AG10803 (cell line): ENCODE measurements around the gene EXOC7.

Experiments
- DNase-seq: peaks from one replicate; pipeline ENCODE4 v3.0.0; 2010; ENCODE audit warnings: low read depth
- H3K4me3 ChIP-seq: 2 replicates; pipeline ENCODE4 v1.5.1; 2011; ENCODE audit warnings: mild to moderate bottlenecking, low read length, control low read depth
- TF ChIP-seq, protein P1 (sequence below): conservative IDR thresholded peaks from 2 replicates; pipeline ENCODE4 v1.5.1; 2011; ENCODE audit warnings: mild to moderate bottlenecking, low read length, control low read depth, inconsistent platforms

EXOC7 gene, protein sequence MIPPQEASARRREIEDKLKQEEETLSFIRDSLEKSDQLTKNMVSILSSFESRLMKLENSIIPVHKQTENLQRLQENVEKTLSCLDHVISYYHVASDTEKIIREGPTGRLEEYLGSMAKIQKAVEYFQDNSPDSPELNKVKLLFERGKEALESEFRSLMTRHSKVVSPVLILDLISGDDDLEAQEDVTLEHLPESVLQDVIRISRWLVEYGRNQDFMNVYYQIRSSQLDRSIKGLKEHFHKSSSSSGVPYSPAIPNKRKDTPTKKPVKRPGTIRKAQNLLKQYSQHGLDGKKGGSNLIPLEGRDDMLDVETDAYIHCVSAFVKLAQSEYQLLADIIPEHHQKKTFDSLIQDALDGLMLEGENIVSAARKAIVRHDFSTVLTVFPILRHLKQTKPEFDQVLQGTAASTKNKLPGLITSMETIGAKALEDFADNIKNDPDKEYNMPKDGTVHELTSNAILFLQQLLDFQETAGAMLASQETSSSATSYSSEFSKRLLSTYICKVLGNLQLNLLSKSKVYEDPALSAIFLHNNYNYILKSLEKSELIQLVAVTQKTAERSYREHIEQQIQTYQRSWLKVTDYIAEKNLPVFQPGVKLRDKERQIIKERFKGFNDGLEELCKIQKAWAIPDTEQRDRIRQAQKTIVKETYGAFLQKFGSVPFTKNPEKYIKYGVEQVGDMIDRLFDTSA

DNA sequence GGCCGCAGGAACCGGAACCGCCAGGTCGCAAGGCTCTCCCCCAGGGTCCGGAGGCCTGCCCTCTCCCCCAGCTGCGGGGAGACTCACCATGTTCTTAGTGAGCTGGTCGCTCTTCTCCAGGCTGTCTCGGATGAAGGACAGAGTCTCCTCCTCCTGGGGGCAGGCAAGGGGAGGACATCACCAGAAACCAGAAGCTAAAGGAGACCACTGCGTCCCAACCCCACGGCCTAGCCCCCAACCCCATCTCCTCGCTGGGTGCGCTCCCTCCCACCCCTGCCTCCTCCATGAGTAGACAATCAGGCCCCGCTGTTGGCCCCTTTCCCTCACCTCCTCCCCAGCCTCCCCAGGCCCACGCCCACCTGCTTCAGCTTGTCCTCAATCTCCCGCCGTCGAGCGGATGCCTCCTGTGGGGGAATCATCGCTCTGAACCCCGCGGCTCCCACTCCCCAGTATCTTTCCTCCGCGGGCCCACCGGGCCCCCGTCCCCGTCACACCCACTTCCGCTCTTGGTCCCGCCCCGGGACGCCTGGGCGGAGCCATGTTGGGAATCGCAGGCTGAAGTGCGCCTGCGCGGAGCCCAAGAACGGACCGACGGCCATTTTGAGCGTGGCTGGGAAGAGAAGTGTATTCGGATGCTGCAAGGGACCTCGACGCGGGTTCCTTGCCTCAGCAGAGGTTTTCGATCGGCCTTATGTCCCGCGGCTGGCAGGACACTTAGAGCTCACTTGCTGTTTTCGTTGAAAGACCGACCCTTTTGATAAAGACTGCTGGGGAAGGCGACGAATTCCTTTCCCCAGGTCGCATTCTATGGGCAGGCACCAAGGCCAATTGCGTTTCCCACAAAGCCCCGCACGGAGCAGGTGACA, at the start of gene EXOC7:
Gene EXOC7, minus strand, starts transcription at position 514 of the 866 bp plus-strand sequence. Its CDS starts 95 bp downstream, at position 419.
- TF ChIP-seq, protein P1, sequence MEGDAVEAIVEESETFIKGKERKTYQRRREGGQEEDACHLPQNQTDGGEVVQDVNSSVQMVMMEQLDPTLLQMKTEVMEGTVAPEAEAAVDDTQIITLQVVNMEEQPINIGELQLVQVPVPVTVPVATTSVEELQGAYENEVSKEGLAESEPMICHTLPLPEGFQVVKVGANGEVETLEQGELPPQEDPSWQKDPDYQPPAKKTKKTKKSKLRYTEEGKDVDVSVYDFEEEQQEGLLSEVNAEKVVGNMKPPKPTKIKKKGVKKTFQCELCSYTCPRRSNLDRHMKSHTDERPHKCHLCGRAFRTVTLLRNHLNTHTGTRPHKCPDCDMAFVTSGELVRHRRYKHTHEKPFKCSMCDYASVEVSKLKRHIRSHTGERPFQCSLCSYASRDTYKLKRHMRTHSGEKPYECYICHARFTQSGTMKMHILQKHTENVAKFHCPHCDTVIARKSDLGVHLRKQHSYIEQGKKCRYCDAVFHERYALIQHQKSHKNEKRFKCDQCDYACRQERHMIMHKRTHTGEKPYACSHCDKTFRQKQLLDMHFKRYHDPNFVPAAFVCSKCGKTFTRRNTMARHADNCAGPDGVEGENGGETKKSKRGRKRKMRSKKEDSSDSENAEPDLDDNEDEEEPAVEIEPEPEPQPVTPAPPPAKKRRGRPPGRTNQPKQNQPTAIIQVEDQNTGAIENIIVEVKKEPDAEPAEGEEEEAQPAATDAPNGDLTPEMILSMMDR = 0 out of 2 replicates have a peak, but pooled peaks have one; percentile 24
- H3K4me3 ChIP-seq = peak within 1 kb of the TSS; percentile 96
- DNase-seq = peak; percentile 85

DNA sequence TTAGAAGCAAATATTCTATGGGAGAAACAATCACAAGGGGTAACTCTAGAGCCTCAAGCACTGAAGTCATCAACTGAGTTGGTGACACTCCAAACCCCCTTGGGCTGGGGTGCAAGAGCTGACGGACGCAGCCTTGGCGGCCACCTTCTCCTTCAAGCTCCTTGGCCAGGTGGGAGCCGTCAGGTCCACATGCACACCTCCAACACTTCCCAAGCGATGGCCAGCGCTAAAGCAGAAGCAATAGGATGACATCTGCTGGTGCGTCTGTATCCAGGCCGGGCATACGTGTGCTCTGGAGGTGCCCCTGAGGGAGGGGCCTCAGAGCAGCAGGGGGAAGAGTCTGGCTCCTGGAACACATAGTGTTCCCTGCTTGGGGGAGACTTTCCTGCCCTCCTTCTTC, 49.6 kb upstream of the EXOC7 start:
- DNase-seq = no peak
- H3K4me3 ChIP-seq = no peak overlapping the region
- TF ChIP-seq, protein P1 = no peak

DNA sequence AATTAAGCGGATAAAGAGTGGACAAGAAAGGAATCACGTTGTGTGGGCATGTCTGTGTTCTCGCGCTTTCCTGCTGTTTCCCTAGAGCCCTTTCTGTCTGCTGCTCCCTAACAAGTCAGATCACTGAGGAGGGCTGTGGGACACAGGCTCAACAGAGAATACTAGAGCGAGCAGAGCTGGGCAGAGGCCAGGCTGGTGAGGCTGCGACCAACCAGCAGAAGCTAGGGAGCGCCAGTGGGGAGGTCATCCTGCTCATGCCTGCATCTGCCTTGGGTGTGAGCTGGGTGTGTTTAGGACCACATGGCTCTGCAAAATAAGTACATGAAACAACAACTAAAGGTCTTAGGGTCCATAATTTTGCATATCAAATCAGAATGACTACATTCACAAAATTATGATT, 49.0 kb upstream of the EXOC7 start:
- TF ChIP-seq, protein P1 = no peak
- H3K4me3 ChIP-seq = no peak overlapping the region
- no peak for DNase-seq

DNA sequence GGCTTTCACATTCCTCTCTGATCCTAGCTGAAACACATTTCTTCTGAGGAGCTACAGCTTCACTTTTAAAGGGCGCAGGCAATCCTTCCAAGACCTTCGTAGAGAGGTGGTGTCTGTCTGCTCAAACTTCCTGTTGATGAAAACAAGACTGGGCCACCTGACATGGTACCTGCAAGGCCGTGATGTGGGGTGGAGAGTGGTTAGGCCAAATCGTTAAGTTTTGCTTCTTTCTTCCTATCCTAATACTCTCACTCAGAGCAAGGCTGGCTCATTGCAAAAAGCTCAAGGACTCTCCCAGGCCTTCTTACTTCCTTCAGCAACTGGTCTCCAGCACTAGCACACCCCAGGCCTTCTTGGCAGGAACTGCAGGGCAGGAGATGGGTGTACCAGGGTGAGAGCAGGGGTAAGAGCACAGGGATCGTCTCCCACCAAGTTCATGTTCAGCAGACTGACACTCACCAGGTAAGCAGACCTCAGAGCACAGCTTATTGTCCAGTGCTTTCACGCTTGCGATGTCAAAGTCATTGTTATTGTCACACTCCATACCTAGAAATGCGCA, 48.4 kb upstream of the EXOC7 start:
- no peak overlapping the region for H3K4me3 ChIP-seq
- TF ChIP-seq, protein P1 = no peak
- no peak for DNase-seq

DNA sequence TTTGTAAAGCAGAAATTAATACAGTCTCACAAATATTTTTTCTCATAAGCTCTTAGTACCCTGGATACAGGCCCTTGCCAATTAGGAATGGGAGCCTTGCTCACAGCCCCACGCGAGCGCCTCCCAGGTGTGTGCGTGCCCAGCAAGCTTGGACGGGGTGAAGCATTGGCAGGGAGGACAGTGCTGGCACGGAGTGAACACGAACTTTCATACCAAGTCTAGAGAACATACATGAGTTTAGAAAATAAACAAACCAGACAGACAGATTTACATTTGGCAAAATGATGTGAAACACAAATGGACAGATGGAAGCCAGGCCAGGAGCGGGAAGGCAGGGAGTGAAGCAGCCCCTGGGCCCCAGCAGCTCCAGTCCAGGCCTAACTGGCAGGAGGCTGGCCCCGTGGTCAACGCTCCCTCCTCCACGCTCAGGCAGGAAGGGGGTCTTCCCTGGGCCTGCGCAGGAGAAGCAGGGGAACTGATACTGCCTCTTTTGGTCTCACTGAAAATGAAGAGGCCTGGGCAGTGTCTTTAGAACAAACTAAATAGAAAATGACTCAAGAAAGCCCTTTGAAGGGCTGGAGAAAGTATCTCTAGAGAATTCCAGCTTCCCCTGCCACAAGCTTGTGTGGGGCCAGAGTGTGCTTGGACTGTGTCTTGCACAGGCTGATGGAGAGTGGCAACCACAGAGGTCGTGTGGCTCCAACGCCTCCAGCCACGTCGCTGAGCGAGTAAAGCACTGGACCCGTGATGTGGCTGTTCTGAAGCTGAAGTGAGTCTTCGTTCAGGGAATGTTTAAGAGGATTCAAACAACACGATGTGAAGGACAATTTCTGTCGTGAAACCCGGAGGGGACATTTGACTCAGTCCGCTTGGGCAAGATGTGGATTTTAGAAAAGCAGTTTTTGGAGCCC, 47.4 kb upstream of the EXOC7 start:
- DNase-seq = no peak
- TF ChIP-seq, protein P1 = no peak
- H3K4me3 ChIP-seq = no peak overlapping the region

DNA sequence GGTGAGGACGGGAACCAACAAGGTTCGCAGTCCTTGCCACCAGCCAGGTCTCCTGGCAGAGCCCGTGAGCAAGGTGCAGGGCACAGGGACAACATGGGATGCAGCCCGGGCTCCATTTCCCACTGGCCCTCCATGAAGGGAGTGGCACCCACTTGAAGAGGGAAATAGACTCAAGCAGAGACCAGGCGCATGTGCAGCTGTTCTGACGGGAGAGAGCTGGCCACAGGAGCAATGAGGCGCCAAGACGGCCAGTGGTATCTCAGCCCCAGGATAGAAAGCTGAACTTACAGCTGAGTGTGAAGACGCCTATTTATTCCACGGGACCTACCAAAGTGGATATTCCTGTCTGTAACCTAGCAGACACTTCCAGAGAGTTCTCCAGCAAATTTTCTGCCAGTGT, 45.6 kb upstream of the EXOC7 start:
- TF ChIP-seq, protein P1 = no peak
- no peak overlapping the region for H3K4me3 ChIP-seq
- no peak for DNase-seq
